ENCODE measurements around the gene WDR70.
"Not testable (repeated sequence)": the region's sequence is repeated elsewhere in the genome, so short reads cannot be mapped to it uniquely, and the experiment has no call there.

The WDR70 gene

GRCh38 chr5:37771731-37772130 lies 392.6 kb downstream of the WDR70 start:
- no peak for DNase-seq

DNA sequence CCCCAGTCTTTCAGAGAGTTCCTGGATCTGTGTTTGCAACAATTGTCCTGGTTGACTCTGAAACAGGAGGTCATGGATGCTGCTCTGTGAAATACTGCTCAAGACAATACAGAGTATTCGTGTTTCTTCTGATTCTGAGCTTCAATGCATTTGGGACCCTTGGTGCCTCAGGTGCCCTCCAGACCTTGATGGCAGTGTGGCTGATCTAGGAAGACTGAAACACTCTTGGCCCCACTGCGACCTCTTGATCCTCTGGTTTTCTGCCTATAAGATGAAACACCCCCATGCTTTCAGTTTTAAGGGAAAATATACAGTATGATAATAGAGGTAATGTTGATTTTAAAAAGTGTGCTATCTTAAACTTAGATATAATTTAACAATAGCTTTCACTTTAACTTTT lies 393.1 kb downstream of the WDR70 start:
- DNase-seq = no peak

GRCh38 chr5:37773809-37774208 lies 394.7 kb downstream of the WDR70 start:
- no peak for DNase-seq

- peak; percentile 31 to 47 for DNase-seq
Observed at GRCh38 chr5:37774912-37775483, 395.9 kb downstream of the WDR70 start.

DNA sequence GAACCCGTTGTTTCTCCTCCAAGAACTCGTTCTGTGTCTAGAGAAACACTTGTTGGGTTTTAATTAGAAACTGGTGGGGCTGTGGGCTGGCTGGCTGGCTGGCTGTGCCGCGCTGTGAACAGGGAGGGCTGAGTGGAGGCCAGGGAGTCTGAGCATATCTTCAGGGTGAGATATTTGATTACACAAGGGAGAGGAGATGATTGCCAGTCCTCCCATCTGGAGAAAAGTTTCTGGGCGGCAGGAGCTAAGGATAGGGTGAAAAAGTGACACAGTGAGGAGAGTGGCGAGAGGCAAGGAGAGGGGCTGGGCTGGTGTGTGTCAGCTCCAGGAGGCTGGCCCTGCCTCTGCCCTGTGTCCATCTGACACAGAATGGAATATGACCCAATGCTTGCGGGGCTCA lies 397.7 kb downstream of the WDR70 start:
- no peak for DNase-seq

DNA sequence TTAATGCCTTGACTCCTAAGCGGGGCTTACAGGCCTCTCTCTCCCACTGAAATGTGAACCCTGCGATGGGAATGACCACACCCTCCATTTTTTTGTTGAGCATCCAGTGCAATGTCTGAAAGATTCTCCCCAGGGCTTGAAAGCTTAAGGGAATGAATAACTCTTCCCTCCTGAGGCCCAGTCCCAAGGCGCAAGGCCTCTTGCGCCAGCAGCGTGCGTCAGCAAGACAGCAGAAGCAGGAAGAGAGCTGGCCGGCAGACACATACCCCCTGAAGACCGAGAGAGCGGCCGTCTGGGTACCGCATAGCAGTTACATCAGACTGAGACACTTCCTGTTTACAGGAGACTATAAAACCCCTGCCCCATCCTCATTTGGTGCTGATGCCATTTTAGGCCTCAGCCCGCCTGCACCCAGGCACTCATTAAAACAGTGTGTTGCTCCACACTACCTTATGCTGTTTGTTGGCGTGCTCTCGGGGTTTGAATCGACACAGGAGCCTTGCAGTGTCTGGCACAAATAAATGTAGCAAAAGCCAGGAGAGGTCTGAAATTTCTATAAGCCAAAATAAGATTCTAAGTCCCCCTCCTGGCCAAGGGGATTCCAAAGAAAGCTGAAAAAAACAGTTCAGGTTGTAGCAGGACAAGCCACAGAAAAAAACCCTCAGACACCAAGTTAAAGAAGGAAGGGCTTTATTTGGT lies 398.5 kb downstream of the WDR70 start:
- no peak for DNase-seq

GRCh38 chr5:37781409-37781808 lies 402.3 kb downstream of the WDR70 start:
- not testable (repeated sequence) for DNase-seq

GRCh38 chr5:37786416-37786815 lies 407.3 kb downstream of the WDR70 start:
- no peak for DNase-seq

- no peak for DNase-seq
Observed at GRCh38 chr5:37786862-37787519, 407.9 kb downstream of the WDR70 start.

- DNase-seq = no peak
Observed at GRCh38 chr5:37787742-37788141, 408.6 kb downstream of the WDR70 start.

DNA sequence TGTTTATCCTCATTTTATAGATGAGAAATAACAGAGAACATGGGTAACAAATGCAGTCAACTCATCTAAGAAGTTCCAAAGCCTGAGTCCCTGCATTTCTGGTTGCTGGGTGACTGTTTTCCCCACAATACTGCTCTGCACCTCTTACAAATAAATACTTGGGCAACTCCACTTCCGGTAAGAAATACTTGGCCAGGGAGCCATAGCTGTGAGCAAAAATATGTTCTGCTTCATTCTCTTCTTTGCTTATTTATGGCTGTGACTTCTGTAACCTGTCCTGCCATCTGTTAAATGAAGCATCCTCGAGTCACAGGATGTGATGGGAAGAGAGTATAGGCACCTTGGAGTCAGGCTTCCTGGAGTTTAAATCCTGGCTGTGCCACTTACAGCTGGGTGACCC lies 410.9 kb downstream of the WDR70 start:
- no peak for DNase-seq

GRCh38 chr5:37791321-37791720 lies 412.2 kb downstream of the WDR70 start:
- DNase-seq = no peak

- DNase-seq = no peak
Observed at GRCh38 chr5:37792975-37793631, 414.0 kb downstream of the WDR70 start.

- DNase-seq = not testable (repeated sequence)
Observed at GRCh38 chr5:37795292-37795691, 416.2 kb downstream of the WDR70 start.

- DNase-seq = not testable (repeated sequence)
Observed at GRCh38 chr5:37796435-37796834, 417.3 kb downstream of the WDR70 start.

DNA sequence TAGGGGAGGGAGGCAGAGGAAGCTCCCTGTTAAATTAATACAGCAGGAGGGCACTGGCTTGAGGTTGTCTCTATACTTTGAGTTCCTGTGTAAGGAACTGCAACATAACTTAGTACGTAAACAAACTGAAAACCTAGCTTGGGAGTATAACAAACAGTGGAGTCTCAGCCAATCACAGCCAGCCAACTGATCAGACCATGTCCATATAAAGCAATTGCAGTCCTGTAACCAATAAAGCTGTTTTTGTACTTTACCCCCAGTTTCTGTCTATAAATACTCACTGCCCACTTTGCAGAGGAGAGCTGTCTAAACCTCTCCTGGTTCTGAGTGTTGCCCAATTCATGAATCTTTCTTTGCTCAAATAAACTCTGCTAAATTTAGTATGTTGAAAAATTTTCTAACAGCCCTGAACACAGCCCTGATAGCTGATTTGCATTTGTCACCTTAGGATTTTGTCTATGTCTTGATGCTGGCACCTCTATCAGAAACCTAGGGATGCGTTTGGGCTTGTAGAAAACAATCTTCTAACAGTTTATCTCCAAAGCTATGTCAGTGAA lies 420.8 kb downstream of the WDR70 start:
- DNase-seq = no peak

GRCh38 chr5:37801521-37801920 lies 422.4 kb downstream of the WDR70 start:
- no peak for DNase-seq
